Right lobe of liver (tissue), 4 donors: ENCODE measurements around the gene PXK.

ENCODE experiments used
- CTCF ChIP-seq, 4 donors: fragments of 200-600 bp in 3 of 4; fragments of 450-650 bp in 1 of 4; IDR thresholded peaks; one replicate each; pipeline versions ENCODE4 v1.5.1 to v1.8.0; 2016 to 2022; ENCODE audit warnings: antibody characterized with exemption in 4 of 4, mild to moderate bottlenecking in 2 of 4
- POLR2A ChIP-seq: fragments of 450-650 bp; IDR thresholded peaks from one replicate; pipeline ENCODE4 v1.6.1; 2017; ENCODE audit warnings: antibody characterized with exemption, mild to moderate bottlenecking
- donor health status: DM: no; HTN: no; CAD: no.
- donor health status: DM: no; HTN: no; CAD: no.
- donor health status: DM: no; HTN: yes; CAD: no.

- no peak for TF ChIP-seq CTCF (IDR thresholded peaks at IDR 0.05)
- TF ChIP-seq POLR2A, result no peak
These were observed 10.0 kb downstream of the PXK start for GRCh38 chr3:58342676-58343075.
